Activated B cell treated with CpG ODN at 0.5 μM for 24 hours (primary cell): ENCODE results near the gene SLC43A2. TPM values are rescaled to one million over a fixed set of nuclear protein-coding genes. Genes with fewer than 3 reads are reported as not detected.

Source experiments
- ATAC-seq: fragments of 200-7000 bp; cut with Tn5 transposase; one replicate; pipeline ENCODE4 v1.10.0; 2021; ENCODE audit warnings: low read depth, mild to moderate bottlenecking, moderate library complexity
- CTCF ChIA-PET: fragments of 350-600 bp; sonication (Branson Sonifier 250); formaldehyde crosslinking; loops from one replicate; lab custom pipeline; 2021; ENCODE audit warnings: antibody characterized with exemption; lab: Charles Lee
- POLR2A ChIA-PET: fragments of 350-600 bp; sonication (Branson Sonifier 250); formaldehyde crosslinking; loops from one replicate; lab custom pipeline; 2021; ENCODE audit warnings: antibody characterized with exemption; lab: Charles Lee
- DNase-seq: peaks from one replicate; pipeline ENCODE4 v3.0.0; 2022
- H3K27ac Mint-ChIP-seq: one replicate; pipeline ENCODE4 v1.8.0; 2020; ENCODE audit warnings: mixed read lengths
- H3K27me3 Mint-ChIP-seq: one replicate; pipeline ENCODE4 v1.8.0; 2021; ENCODE audit warnings: mixed read lengths
- H3K36me3 Mint-ChIP-seq: one replicate; pipeline ENCODE4 v1.8.0; 2021; ENCODE audit warnings: low read depth, mixed read lengths
- H3K4me1 Mint-ChIP-seq: one replicate; pipeline ENCODE4 v1.8.0; 2021; ENCODE audit warnings: mixed read lengths
- H3K4me3 Mint-ChIP-seq: one replicate; pipeline ENCODE4 v1.8.0; 2020; ENCODE audit warnings: mild to moderate bottlenecking, mixed read lengths
- H3K9me3 Mint-ChIP-seq: one replicate; pipeline ENCODE4 v1.8.0; 2020; ENCODE audit warnings: mixed read lengths
- intact Hi-C: fragments of 100-400 bp; cut with micrococcal nuclease; formaldehyde crosslinking; loops from one replicate; pipeline ENCODE4 v1.15.1; 2024
- total RNA-seq: library from RNA; stranded (reverse); gene quantifications from 2 replicates; pipeline ENCODE4 v1.2.3, GENCODE V29; 2022
- TF ChIP-seq, protein P1 (sequence below): fragments of 200-600 bp; IDR thresholded peaks from one replicate; pipeline ENCODE4 v1.8.0; 2022; ENCODE audit warnings: antibody characterized with exemption, mild to moderate bottlenecking

Gene SLC43A2
- total RNA-seq, 1 donor from 2014 or later = 167 TPM

DNA sequence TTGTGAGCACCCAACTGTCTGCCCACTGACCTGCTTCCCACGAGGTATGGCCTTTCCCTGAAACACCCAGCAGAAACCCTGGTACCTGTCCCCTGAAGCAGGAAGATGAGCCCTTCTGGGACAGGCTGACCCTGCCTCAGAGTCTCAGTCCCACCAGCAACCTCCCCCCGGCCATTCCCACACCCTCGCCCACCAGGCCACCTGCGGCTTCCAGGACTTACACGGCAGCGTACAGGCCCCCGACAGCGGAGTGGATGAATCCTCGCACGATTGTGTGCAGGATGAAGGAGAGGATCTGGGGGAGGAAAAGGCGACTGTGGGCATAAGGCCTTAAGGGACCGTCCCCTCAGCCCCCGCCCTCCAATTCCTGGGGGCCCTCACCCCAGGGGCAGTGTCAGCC, 50.6 kb downstream of the SLC43A2 start:
- TF ChIP-seq, protein P1, sequence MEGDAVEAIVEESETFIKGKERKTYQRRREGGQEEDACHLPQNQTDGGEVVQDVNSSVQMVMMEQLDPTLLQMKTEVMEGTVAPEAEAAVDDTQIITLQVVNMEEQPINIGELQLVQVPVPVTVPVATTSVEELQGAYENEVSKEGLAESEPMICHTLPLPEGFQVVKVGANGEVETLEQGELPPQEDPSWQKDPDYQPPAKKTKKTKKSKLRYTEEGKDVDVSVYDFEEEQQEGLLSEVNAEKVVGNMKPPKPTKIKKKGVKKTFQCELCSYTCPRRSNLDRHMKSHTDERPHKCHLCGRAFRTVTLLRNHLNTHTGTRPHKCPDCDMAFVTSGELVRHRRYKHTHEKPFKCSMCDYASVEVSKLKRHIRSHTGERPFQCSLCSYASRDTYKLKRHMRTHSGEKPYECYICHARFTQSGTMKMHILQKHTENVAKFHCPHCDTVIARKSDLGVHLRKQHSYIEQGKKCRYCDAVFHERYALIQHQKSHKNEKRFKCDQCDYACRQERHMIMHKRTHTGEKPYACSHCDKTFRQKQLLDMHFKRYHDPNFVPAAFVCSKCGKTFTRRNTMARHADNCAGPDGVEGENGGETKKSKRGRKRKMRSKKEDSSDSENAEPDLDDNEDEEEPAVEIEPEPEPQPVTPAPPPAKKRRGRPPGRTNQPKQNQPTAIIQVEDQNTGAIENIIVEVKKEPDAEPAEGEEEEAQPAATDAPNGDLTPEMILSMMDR = no peak
- peaks cover 50% of the 10 kb centered on the region for H3K36me3 Mint-ChIP-seq
- ATAC-seq (no peak), DNase-seq (no peak)
- ChIA-PET POLR2A (interaction anchor here (0.7 to 12.5 kb wide), 7 partner anchors 13 to 71 kb away, joined by 3 to 418 read pairs (median 18); partner anchors contain the start of genes INPP5K, PITPNA, RILP and SLC43A2), CTCF (interaction anchor here (1.5 to 2.2 kb wide), 3 partner anchors 48 to 71 kb away, joined by 8 to 19 read pairs (median 10); partner anchors contain the start of gene RILP)
- no peaks in the 10 kb centered on the region for H3K27me3 Mint-ChIP-seq
- no peaks in the 10 kb centered on the region for H3K9me3 Mint-ChIP-seq
- H3K4me1 Mint-ChIP-seq = peaks cover 25% of the 10 kb centered on the region
- intact Hi-C loops = no loop called here
- peak overlapping the region; percentile 83 for H3K27ac Mint-ChIP-seq
- no peak overlapping the region for H3K4me3 Mint-ChIP-seq

DNA sequence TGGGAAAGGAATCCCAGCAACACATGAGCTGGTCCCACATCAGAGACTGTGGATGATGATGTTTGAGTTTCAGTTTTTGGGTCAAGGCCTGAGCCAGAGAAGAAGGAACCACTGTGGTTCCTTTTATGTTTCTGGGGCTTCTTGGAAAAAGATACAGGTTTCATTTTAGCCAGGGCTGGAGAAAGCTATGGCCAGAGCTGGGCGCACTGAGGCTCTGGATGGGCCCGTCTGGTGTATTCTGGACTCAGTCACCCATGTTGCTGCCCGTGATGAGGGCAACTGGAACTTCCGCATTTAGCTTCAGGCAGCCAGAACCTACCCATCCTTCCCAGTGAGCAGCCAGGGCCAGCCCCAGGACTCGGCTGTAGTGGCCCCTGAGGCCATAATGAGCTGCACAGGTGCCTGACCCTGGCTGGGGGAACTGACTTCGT, 51.0 kb downstream of the SLC43A2 start:
- TF ChIP-seq, protein P1 = no peak
- H3K27ac Mint-ChIP-seq = peak overlapping the region; percentile 83
- peaks cover 46% of the 10 kb centered on the region for H3K36me3 Mint-ChIP-seq
- ChIA-PET POLR2A (interaction anchor here (0.7 to 12.5 kb wide), 10 partner anchors 13 to 81 kb away, joined by 3 to 418 read pairs (median 6); partner anchors contain the start of genes INPP5K, PITPNA, RILP and SCARF1), CTCF (interaction anchor here (0.6 to 2.2 kb wide), 6 partner anchors 30 to 142 kb away, joined by 3 to 19 read pairs (median 6); partner anchors contain the start of genes INPP5K and RILP)
- intact Hi-C loops = loop anchor here (1.0 kb wide), 2 partner anchors 15 to 30 kb away; no protein-coding TSS in a partner anchor
- peaks cover 25% of the 10 kb centered on the region for H3K4me1 Mint-ChIP-seq
- no peak overlapping the region for H3K4me3 Mint-ChIP-seq
- peak; percentile 53 for ATAC-seq
- no peak for DNase-seq
- no peaks in the 10 kb centered on the region for H3K27me3 Mint-ChIP-seq
- H3K9me3 Mint-ChIP-seq = no peaks in the 10 kb centered on the region

DNA sequence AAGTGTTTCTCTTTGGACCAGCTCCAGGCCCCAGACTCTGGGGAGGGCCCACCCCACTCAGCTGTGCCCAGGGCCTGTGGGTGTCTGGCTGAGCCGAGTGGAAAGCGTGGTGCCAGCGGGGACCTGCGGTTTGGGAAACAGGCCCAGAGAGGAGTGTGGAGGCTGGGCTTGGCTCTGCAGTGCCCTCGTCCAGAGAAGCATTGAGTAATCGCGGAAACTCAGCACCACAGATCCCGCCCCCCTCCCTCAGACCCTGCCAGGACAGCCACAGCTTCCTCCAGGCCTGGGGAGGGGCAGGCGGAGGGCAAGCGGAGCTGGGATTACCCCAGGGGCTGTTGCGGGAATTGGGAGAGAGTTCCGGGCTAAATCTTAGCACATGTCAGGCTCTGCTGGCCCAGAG, 51.5 kb downstream of the SLC43A2 start:
- ChIA-PET POLR2A (interaction anchor here (0.7 to 12.5 kb wide), 10 partner anchors 14 to 81 kb away, joined by 3 to 418 read pairs (median 6); partner anchors contain the start of genes PITPNA, RILP, SCARF1 and SLC43A2), CTCF (interaction anchor here (0.6 to 2.2 kb wide), 6 partner anchors 30 to 141 kb away, joined by 3 to 19 read pairs (median 6); partner anchors contain the start of genes INPP5K and RILP)
- peak overlapping the region; percentile 59 for H3K4me3 Mint-ChIP-seq
- no peaks in the 10 kb centered on the region for H3K27me3 Mint-ChIP-seq
- intact Hi-C loops = loop anchor here (1.0 kb wide), 2 partner anchors 15 to 30 kb away; no protein-coding TSS in a partner anchor
- ATAC-seq (peak; percentile 35), DNase-seq (no peak)
- H3K27ac Mint-ChIP-seq = peak overlapping the region; percentile 83
- peaks cover 42% of the 10 kb centered on the region for H3K36me3 Mint-ChIP-seq
- TF ChIP-seq, protein P1 = no peak
- H3K4me1 Mint-ChIP-seq = peaks cover 25% of the 10 kb centered on the region
- no peaks in the 10 kb centered on the region for H3K9me3 Mint-ChIP-seq

DNA sequence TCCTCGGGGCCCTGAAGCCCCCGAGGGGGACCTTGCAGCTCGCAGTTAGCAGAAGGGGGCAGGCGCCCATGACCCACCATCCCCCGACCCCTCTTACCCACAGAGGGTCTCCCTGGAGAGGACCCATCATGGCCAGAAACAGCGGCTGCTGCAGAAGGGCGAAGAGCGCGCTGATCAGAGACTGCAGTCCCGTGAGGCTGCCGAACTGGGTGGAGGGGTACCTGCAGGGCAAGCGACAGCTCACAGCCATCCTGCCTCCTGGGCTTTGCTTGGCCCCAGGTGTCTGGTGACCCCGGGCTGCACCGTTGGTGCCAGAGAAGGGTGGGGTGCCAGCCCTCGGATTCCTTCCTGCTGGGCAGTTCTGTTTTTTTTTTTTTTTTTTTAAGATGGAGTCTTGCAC, 52.1 kb downstream of the SLC43A2 start:
- Mint-ChIP-seq H3K4me1 (peaks cover 25% of the 10 kb centered on the region), H3K4me3 (no peak overlapping the region), H3K36me3 (peaks cover 37% of the 10 kb centered on the region), H3K9me3 (no peaks in the 10 kb centered on the region), H3K27me3 (no peaks in the 10 kb centered on the region), H3K27ac (peak overlapping the region; percentile 59)
- ChIA-PET POLR2A (interaction anchor here (0.7 to 12.5 kb wide), 7 partner anchors 14 to 69 kb away, joined by 3 to 418 read pairs (median 5); partner anchors contain the start of genes PITPNA, SCARF1 and SLC43A2), CTCF (interaction anchor here (1.2 to 2.2 kb wide), 4 partner anchors 31 to 60 kb away, joined by 3 to 19 read pairs (median 6); partner anchors contain the start of gene INPP5K)
- intact Hi-C loops = no loop called here
- ATAC-seq (no peak), DNase-seq (no peak)
- TF ChIP-seq, protein P1 = no peak
